Forelimb muscle (tissue), 1 donor: ENCODE measurements around the gene ATP1A2. TPM values are rescaled to one million over a fixed set of nuclear protein-coding genes. Genes with fewer than 3 reads are reported as not detected.
"Not testable (repeated sequence)": the region's sequence is repeated elsewhere in the genome, so short reads cannot be mapped to it uniquely, and the experiment has no call there.

ENCODE experiments used
- DNase-seq: peaks from one replicate; pipeline ENCODE4 v3.0.0-alpha.2; 2013; ENCODE audit warnings: low read depth
- polyA plus RNA-seq: library from polyadenylated mRNA; unstranded; fragments of 120-200 nt; gene quantifications from one replicate; pipeline ENCODE4 v1.2.1, GENCODE V29; 2013; ENCODE audit not compliant: insufficient read length

ATP1A2 gene
- polyA plus RNA-seq, 1 donor = 81.8 TPM

- DNase-seq = no peak
Measured at GRCh38 chr1:160123726-160124125, 8.2 kb downstream of the ATP1A2 start.

- no peak for DNase-seq
Measured at GRCh38 chr1:160124705-160125478, 9.3 kb downstream of the ATP1A2 start.

DNA sequence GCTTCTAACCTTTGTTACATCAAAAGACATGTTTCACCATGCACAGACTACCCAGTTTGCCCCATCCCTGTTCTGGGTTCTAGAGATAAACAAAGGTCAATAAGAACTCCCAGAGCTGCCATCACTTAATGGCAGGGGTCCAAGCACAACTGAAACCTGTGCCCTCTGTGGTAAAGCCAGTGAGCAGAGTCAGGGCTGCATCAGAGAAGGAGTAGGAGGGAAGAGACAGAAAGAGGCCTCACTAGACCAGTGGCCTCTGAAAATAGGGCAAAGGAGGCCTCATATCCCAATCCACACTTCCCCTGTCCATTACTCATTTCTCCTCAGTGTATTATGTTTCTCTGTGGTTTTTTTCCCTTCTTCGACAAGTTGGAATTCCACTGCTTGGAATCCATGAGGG lies 10.2 kb downstream of the ATP1A2 start:
- DNase-seq = no peak

GRCh38 chr1:160126342-160126741 lies 10.8 kb downstream of the ATP1A2 start:
- DNase-seq = not testable (repeated sequence)

DNA sequence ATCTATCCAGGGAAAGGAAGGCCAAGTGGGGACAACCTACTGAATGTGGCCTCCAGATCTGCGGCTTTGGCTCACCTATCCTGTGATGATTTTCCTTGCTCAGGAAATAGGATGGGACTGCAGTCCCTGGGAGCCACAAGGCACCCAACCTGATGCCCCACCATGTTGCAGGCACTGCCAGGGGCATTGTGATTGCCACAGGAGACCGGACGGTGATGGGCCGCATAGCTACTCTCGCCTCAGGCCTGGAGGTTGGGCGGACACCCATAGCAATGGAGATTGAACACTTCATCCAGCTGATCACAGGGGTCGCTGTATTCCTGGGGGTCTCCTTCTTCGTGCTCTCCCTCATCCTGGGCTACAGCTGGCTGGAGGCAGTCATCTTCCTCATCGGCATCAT lies 11.8 kb downstream of the ATP1A2 start:
- no peak for DNase-seq

DNA sequence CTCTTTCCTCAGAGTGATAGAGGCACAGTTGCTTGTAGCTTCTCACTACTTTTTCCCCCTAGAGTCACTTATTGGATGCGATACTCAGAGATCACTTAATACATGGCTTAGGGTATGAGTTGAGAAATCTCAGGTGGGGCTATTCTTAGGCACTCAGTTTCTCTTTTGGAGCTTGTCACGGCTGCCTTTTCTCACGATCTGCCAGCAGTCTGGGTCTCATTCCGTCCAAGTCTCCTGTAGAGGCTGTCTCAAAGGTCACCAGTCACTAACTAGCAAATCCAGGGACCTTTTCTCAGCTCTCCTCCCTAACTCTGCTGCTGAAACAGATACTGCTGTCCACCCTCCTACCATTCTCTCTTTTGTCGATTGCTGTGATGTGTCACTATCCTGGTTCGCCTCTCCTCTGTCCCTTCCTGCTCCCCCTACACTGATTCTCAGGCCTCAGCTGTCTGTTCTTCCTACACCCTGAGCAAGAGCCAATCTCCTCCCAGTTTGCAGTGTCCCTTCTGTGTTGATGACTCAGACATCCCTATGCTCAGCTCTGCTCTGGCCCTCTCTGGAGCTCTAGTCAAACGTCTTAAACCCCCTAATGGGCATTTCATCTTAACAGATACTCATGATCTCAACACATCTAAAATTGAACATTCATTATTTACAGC lies 12.4 kb downstream of the ATP1A2 start:
- no peak for DNase-seq

- DNase-seq = no peak
Measured at GRCh38 chr1:160128636-160129035, 13.1 kb downstream of the ATP1A2 start.

- no peak for DNase-seq
Measured at GRCh38 chr1:160129046-160129445, 13.5 kb downstream of the ATP1A2 start.

- no peak for DNase-seq
Measured at GRCh38 chr1:160129558-160129957, 14.0 kb downstream of the ATP1A2 start.

GRCh38 chr1:160129966-160130365 lies 14.4 kb downstream of the ATP1A2 start:
- no peak for DNase-seq

DNA sequence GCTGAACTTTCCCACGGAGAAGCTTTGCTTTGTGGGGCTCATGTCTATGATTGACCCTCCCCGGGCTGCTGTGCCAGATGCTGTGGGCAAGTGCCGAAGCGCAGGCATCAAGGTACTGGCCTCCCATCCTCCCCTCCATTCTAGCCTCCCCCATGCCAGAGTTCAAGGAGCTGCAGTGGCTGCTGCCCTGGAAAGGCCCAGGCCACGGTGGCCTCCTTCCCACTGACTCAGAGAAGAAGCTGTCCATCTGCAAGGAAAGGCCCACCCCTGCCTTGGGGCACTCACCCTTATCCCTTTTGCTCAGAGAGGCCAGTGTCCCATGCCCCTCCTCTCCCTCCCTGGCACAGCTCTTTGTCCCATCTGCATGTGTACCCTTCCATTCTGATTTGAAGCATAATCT lies 14.9 kb downstream of the ATP1A2 start:
- DNase-seq = no peak

DNA sequence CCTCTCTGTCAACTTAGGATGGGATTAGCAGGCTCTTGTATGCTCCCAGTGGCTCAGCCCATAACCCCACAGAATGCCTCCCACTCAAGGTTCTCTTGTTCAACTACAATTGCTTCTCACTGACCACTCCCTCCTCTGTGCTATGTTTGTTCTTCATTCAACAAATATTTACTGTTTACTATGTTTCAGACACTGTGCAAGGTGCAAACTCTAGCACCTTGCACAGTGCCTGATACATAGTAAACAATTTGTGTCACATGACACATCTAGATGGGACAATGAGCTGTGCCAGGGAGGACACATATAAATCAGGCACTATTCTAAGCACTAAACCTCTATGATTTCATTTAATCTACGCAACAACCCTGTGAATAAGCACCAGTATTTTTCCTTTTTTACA lies 15.4 kb downstream of the ATP1A2 start:
- DNase-seq = no peak

- DNase-seq = no peak
Measured at GRCh38 chr1:160131803-160132565, 16.4 kb downstream of the ATP1A2 start.

DNA sequence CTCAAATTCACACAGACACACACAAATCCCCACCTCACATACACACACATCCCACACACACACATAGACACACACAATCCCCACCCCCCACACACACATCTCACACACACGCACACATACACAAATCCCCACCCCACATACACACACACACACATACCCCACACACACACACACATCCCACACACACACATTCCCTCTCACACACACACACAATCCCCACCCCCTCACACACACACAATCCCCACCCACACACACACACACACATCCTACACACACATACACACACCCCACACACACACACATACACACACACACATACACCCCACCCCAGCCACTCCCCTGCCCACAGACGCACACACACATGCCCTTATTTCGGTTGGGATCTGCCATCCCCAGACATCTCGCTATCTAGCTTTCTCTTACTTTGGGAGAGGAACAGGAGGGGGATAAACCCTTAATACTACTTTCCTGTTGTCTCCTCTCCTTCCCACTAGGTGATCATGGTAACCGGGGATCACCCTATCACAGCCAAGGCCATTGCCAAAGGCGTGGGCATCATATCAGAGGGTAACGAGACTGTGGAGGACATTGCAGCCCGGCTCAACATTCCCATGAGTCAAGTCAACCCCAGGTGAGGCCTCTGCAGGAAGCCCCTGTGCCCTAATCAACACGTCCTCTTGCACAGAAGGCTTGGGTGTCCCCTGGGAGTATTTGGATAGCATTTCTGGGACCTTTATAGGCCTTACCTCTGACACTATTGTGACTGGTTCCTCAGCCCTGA lies 18.6 kb downstream of the ATP1A2 start:
- DNase-seq = no peak

DNA sequence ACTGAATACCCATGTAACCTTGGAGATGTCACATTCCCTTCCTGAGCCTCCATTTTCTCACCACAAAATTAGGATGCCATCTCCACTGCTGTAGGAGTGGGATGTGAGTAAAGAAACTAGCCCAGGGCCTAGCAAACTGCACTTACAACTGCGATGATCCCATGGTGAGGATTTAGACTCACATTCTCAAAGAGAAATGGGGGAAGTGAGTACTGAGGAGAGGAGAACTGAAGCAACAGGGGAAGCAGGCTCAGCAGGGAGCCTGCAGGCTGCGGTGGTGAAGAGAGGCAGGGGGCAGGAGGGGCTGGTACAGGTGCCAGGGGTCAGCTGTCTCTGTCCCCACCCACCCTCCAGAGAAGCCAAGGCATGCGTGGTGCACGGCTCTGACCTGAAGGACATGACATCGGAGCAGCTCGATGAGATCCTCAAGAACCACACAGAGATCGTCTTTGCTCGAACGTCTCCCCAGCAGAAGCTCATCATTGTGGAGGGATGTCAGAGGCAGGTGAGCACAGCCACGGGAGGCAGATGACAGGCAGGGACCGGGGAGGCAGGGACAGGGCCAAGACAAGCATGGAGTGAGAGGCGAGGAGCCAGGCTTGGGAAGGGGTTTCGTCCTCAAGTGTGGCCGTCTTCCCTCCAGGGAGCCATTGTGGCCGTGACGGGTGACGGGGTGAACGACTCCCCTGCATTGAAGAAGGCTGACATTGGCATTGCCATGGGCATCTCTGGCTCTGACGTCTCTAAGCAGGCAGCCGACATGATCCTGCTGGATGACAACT lies 19.4 kb downstream of the ATP1A2 start:
- no peak for DNase-seq

DNA sequence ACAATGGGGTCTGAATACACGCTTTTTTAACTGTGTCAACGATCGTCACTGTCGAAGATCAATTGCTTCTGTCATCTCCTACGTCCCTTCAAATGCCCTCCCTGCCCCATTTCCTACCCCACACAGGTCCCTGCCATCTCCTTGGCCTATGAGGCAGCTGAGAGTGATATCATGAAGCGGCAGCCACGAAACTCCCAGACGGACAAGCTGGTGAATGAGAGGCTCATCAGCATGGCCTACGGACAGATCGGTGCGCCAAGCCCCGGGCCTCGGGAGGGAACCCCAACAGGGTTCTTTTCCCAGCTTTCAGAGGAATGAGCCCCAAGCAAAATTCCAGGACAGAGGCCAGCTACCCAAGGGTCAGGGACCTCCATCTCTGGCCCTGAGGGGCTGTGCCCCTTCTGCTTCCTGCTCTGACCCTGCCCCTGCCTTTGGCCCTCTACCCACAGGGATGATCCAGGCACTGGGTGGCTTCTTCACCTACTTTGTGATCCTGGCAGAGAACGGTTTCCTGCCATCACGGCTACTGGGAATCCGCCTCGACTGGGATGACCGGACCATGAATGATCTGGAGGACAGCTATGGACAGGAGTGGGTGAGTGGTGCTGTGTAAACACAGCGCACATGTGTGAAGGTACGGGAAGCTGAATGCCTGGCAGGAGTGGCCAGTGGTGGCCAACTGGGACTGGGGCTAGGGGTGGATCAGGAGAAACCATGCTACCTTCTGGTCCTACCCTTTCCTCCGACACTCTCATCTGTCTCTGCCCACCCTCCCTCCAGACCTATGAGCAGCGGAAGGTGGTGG lies 20.8 kb downstream of the ATP1A2 start:
- DNase-seq = no peak

- DNase-seq = no peak
Measured at GRCh38 chr1:160136926-160137200, 21.3 kb downstream of the ATP1A2 start.

GRCh38 chr1:160137216-160137862 lies 21.8 kb downstream of the ATP1A2 start:
- no peak for DNase-seq

DNA sequence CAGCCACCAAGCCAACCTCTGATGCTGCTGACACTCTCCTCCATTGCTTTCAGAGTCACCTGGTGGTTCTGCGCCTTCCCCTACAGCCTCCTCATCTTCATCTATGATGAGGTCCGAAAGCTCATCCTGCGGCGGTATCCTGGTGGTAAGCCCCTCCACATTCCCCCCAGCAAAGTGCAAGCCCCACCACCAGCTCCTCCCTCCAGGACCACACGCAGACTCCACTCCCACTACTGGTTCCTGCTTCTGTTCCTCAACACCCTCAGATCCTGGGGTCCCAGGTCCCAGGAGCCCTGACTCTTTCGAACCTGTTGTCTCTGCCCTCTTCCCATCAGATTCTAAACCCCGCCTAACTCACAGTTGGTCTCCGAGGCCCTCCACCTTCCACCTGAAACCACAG lies 24.3 kb downstream of the ATP1A2 start:
- DNase-seq = no peak

DNA sequence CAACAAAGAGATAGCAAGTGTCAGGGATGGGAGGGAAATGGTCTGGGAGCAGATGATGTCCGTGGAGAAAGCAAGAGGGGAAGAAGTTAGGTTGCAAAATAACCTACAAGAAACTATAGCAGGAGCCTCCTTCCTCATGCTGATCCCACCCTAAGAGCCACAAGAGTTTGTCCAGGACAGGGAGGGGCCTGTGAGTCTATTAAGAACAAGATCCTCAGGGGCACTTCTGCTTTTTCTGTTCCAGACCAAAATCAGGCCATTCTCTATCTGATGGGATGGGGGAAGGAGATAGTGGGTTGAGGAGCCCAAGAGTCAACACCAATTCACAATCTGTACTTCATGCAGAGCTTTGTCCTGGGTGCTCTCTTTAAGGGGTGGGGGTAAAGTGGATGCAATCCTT lies 28.1 kb downstream of the ATP1A2 start:
- no peak for DNase-seq
